Measurements from ENCODE around the gene NAA20. TPM values are rescaled to one million over a fixed set of nuclear protein-coding genes. Genes with fewer than 3 reads are reported as not detected.
"Not testable (repeated sequence)": the region's sequence is repeated elsewhere in the genome, so short reads cannot be mapped to it uniquely, and the experiment has no call there.

Gene NAA20
- polyA plus RNA-seq, 3 donors: 88.4 to 95.9 (median 90.9) TPM

GRCh38 chr20:19978511-19979210, 38.5 kb upstream of the NAA20 start:
- DNase-seq: no peak

GRCh38 chr20:19981031-19981451, 36.1 kb upstream of the NAA20 start:
- no peak for DNase-seq

GRCh38 chr20:19986419-19986818, 30.7 kb upstream of the NAA20 start:
- no peak for DNase-seq

- no peak for DNase-seq
These were observed 30.1 kb upstream of the NAA20 start for GRCh38 chr20:19987046-19987445.

GRCh38 chr20:19990850-19991249, 26.3 kb upstream of the NAA20 start:
- DNase-seq: no peak

- no peak for DNase-seq
These were observed 25.9 kb upstream of the NAA20 start for GRCh38 chr20:19991308-19991707.

- DNase-seq: no peak
These were observed 25.3 kb upstream of the NAA20 start for GRCh38 chr20:19991854-19992253.

GRCh38 chr20:19992996-19993908, 23.9 kb upstream of the NAA20 start:
- DNase-seq: no peak

- no peak for DNase-seq
These were observed 23.0 kb upstream of the NAA20 start for GRCh38 chr20:19993958-19994669.

- DNase-seq: no peak
These were observed 21.8 kb upstream of the NAA20 start for GRCh38 chr20:19995220-19995863.

GRCh38 chr20:19996222-19996621, 20.9 kb upstream of the NAA20 start:
- DNase-seq: no peak

GRCh38 chr20:19996917-19997316, 20.2 kb upstream of the NAA20 start:
- no peak for DNase-seq

GRCh38 chr20:19998990-19999705, 18.0 kb upstream of the NAA20 start:
- DNase-seq: no peak

- DNase-seq: no peak
These were observed 16.8 kb upstream of the NAA20 start for GRCh38 chr20:20000211-20000968.

GRCh38 chr20:20002101-20002998, 14.8 kb upstream of the NAA20 start:
- no peak for DNase-seq

GRCh38 chr20:20003031-20003954, 13.9 kb upstream of the NAA20 start:
- DNase-seq: no peak

- DNase-seq: not testable (repeated sequence)
These were observed 13.2 kb upstream of the NAA20 start for GRCh38 chr20:20003955-20004322.

- no peak for DNase-seq
These were observed 11.8 kb upstream of the NAA20 start for GRCh38 chr20:20005342-20005741.
